SIG-M5 treated with dmso at 0.1 percent for 504 hours (cell line): Measurements from ENCODE around the gene SERPINE1.
"Not testable (repeated sequence)": the region's sequence is repeated elsewhere in the genome, so short reads cannot be mapped to it uniquely, and the experiment has no call there.

Experiments
- DNase-seq: peaks from one replicate; lab custom pipeline; 2025; ENCODE audit not compliant: unreplicated experiment; lab: John Stamatoyannopoulos, UW

The SERPINE1 gene

GRCh38 chr7:101100858-101101847, 25.8 kb upstream of the SERPINE1 start:
- no peak for DNase-seq

- DNase-seq = no peak
Observed at GRCh38 chr7:101102026-101102425, 24.9 kb upstream of the SERPINE1 start.

GRCh38 chr7:101103701-101104100, 23.2 kb upstream of the SERPINE1 start:
- DNase-seq = not testable (repeated sequence)

DNA sequence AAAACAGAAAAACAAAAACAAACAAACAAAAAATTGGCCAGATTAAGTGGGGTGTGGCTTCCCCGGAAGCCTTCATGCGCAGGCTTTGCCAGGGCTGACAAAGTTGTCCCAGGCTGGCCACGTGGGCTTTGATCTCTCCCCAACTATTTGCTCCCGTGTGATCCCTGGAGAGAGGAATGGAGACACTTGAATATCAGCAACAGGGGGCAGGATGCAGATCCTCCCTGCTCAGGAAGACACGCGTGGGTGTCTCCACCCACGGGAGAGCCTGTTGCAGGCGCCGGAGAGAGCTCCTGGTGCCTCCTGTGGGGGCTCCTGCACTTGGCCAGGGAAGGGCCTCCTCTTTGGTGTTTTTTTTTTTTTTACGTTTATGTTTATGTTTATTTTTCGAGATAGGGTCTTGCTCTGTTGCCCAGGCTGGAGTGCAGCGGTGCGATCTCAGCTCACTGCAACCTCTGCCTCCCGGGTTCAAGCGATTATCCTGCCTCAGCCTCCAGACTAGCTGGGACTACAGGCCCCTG, 22.7 kb upstream of the SERPINE1 start:
- DNase-seq = no peak

- DNase-seq = no peak
Observed at GRCh38 chr7:101104799-101105198, 22.1 kb upstream of the SERPINE1 start.

GRCh38 chr7:101105248-101105647, 21.7 kb upstream of the SERPINE1 start:
- not testable (repeated sequence) for DNase-seq

GRCh38 chr7:101106386-101106785, 20.5 kb upstream of the SERPINE1 start:
- peak; percentile 32 for DNase-seq

DNA sequence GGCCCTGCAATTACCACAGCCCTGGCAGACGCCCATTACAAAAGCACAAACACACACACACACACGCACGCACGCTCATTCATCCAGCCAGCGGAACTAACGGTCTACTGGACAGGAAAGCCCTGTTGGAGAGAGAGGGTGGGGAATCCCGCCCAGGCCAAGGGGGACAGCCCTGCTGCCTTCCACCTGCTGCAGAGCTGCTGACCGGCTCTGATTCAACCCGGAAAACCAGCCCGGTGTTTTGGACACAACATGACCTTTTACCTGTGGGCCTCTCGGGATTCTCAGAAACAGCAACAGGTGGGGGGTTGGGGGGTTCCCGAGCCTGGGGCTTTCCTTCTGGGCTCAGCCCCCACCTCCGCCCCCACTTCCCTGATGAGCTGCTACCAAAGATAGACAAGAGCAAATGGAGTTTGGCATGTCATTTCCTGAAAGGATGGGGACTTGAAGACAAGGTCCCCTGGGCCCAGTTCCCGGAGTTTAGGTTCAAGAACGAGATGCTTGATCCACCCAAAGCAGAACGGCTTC, 18.5 kb upstream of the SERPINE1 start:
- peak; percentile 66 for DNase-seq

- DNase-seq = no peak
Observed at GRCh38 chr7:101108961-101109360, 17.9 kb upstream of the SERPINE1 start.

- no peak for DNase-seq
Observed at GRCh38 chr7:101109368-101109767, 17.5 kb upstream of the SERPINE1 start.

DNA sequence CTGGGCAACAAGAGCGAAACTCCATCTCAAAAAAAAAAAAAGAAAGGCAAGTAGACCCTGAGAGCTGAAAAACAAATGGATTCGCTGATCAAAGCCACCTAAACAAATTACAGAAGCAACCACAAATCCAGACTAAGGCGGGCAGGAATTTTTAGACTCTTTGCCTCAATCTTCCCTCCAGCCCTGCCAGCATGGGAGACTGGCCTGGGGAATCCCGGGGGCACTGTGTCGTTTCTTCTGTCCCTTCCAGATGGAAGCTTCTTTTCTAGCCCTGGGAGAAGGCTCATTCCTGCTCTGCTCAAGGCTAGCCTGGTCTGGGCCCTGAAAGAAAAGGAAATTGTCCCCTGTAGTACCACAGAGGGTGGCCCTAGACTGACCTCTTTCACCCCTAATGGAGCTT, 15.6 kb upstream of the SERPINE1 start:
- DNase-seq = no peak

- DNase-seq = no peak
Observed at GRCh38 chr7:101112233-101112632, 14.7 kb upstream of the SERPINE1 start.

DNA sequence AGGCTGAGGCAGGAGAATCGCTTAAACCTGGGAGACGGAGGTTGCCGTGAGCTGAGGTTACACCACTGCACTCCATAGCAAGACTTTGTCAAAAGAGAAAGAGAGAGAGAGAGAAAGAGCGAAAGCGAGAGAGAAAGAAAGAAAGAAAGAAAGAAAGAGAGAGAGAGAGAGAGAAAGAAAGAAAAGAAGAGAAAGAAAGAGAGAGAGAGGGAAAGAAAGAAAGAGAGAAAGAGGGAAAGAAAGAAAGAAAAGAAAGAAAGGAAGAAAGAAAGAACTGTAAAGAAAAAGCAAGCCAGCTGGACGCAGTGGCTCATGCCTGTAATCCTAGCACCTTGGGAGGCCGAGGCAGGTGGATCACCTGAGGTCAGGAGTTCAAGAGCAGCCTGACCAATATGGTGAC, 13.8 kb upstream of the SERPINE1 start:
- not testable (repeated sequence) for DNase-seq

GRCh38 chr7:101113836-101114235, 13.1 kb upstream of the SERPINE1 start:
- DNase-seq = no peak

- DNase-seq = no peak
Observed at GRCh38 chr7:101114492-101114891, 12.4 kb upstream of the SERPINE1 start.

GRCh38 chr7:101115215-101115614, 11.7 kb upstream of the SERPINE1 start:
- no peak for DNase-seq

GRCh38 chr7:101116898-101117297, 10.0 kb upstream of the SERPINE1 start:
- DNase-seq = no peak

DNA sequence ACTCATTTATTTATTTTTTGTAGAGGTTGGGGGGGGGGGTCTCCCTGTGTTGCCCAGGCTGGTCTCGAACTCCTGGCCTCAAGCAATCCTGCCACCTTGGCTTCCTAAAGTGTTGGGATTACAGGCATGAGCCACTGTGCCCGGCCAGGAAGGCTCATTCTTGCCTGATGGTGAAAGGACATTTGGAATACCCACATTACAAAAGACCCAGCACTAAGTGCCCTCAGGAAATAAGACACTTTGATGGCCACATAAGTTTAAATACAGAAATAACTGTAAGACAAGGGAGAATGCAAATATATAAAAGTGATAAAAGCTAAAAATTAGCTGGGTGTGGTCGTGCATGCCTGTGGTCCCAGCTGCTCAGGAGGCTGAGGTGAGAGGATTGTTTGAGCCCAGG, 8.0 kb upstream of the SERPINE1 start:
- no peak for DNase-seq

- no peak for DNase-seq
Observed at GRCh38 chr7:101119876-101120275, 7.0 kb upstream of the SERPINE1 start.

DNA sequence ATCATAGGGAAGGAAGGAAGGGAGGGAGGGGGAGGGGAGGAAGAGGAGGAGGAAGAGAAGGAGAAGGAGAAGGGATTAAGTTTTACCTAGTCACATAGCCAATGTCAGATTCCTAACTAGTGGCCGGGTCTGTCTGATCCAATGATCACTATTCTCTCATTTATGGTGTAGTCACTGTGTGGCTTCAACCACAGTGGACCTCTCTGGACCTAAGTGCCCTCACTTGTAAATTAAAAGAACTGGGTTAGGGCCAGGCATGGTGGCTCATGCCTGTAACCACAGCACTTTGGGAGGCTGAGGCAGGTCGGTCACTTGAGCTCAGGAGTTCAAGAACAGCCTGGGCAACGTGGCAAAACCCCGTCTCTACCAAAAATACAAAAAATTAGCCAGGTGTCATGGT, 6.6 kb upstream of the SERPINE1 start:
- DNase-seq = no peak

DNA sequence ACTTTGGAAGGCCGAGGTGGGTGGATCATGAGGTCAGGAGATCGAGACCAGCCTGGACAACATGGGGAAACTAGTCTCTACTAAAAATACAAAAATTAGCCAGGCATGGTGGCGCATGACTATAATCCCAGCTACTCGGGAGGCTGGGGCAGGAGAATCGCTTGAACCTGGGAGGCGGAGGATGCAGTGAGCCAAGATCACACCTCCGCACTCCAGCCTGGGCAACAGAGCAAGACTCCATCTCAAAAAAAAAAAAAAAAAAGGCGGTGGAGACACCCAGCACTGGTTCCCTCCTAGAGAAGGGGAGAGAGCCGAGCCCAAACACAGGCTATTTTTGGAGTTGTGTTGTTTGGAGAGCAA, 5.3 kb upstream of the SERPINE1 start:
- DNase-seq = not testable (repeated sequence)
